Loucy (cell line): ENCODE results near the gene GSE1.

Source experiments
- H2AFZ ChIP-seq: fragments of 200-600 bp; sonication (generic); 2 replicates; pipeline ENCODE4 v1.6.0; 2016; ENCODE audit warnings: antibody characterized with exemption, mild to moderate bottlenecking, low read length, moderate library complexity
- H3F3A ChIP-seq: fragments of 200-600 bp; 2 replicates; pipeline ENCODE4 v1.6.0; 2016; ENCODE audit warnings: antibody characterized with exemption, low read depth, mild to moderate bottlenecking
- H3K27me3 ChIP-seq: fragments of 200-600 bp; sonication (generic); 2 replicates; pipeline ENCODE4 v1.6.1; 2014; ENCODE audit warnings: low read length, mild to moderate bottlenecking; ENCODE audit not compliant: insufficient read depth, poor library complexity, severe bottlenecking
- H3K36me3 ChIP-seq: fragments of 200-600 bp; sonication (generic); 2 replicates; pipeline ENCODE4 v1.6.1; 2016; ENCODE audit warnings: low read length; ENCODE audit not compliant: insufficient read depth
- H3K4me1 ChIP-seq: fragments of 200-600 bp; sonication (generic); 2 replicates; pipeline ENCODE4 v1.5.1; 2014; ENCODE audit warnings: low read length, mild to moderate bottlenecking; ENCODE audit not compliant: insufficient read depth, poor library complexity, severe bottlenecking
- H3K4me2 ChIP-seq: fragments of 200-600 bp; sonication (generic); 2 replicates; pipeline ENCODE4 v1.6.0; 2014; ENCODE audit warnings: antibody characterized with exemption, low read length, low read depth, mild to moderate bottlenecking; ENCODE audit not compliant: poor library complexity, severe bottlenecking
- H3K4me3 ChIP-seq: fragments of 200-600 bp; sonication (generic); 2 replicates; pipeline ENCODE4 v1.5.1; 2014; ENCODE audit warnings: low read length, mild to moderate bottlenecking, mixed read lengths; ENCODE audit not compliant: poor library complexity, severe bottlenecking
- H3K79me2 ChIP-seq: fragments of 200-600 bp; sonication (generic); 2 replicates; pipeline ENCODE4 v1.6.1; 2014; ENCODE audit warnings: low read length; ENCODE audit not compliant: insufficient read depth
- H3K9ac ChIP-seq: fragments of 200-600 bp; sonication (generic); 2 replicates; pipeline ENCODE4 v1.6.0; 2014; ENCODE audit warnings: mild to moderate bottlenecking, low read depth, low read length, moderate library complexity; ENCODE audit not compliant: poor library complexity, severe bottlenecking
- H3K9me2 ChIP-seq: fragments of 200-600 bp; sonication (generic); replicated peaks from 2 replicates; pipeline ENCODE4 v1.6.1; 2016; ENCODE audit warnings: low read depth, low read length, mixed read lengths
- H3K9me3 ChIP-seq: fragments of 200-600 bp; sonication (generic); 2 replicates; pipeline ENCODE4 v1.6.1; 2014; ENCODE audit warnings: mild to moderate bottlenecking, antibody characterized with exemption, low read length, low read depth; ENCODE audit not compliant: insufficient read depth
- H4K20me1 ChIP-seq: fragments of 200-600 bp; sonication (generic); 2 replicates; pipeline ENCODE4 v1.6.0; 2014; ENCODE audit warnings: antibody characterized with exemption, low read length, mild to moderate bottlenecking; ENCODE audit not compliant: insufficient read depth, poor library complexity, severe bottlenecking
- CTCF ChIP-seq: fragments of 200-600 bp; sonication (generic); conservative IDR thresholded peaks from 2 replicates; pipeline ENCODE4 v1.5.1; 2014; ENCODE audit warnings: mild to moderate bottlenecking, antibody characterized with exemption, low read length
- EZH2phosphoT487 ChIP-seq: fragments of 200-600 bp; IDR thresholded peaks from 2 replicates; pipeline ENCODE4 v1.6.1; 2018; ENCODE audit warnings: antibody characterized with exemption, mild to moderate bottlenecking, moderate library complexity, borderline replicate concordance

The GSE1 gene

GRCh38 chr16:85620374-85620773 lies 7.3 kb downstream of the GSE1 start:
- Histone ChIP-seq H3K9ac (no peak overlapping the region), H3K4me1 (peaks cover 46% of the 10 kb centered on the region), H3K36me3 (peaks cover 72% of the 10 kb centered on the region; the same call in 1 of the 2 replicates), H4K20me1 (peaks cover 98% of the 10 kb centered on the region), H3K9me2 (no peaks in the 10 kb centered on the region), H3F3A (no peaks in the 10 kb centered on the region), H3K4me3 (no peak overlapping the region), H3K79me2 (peaks cover 100% of the 10 kb centered on the region), H3K9me3 (no peaks in the 10 kb centered on the region), H3K4me2 (peak overlapping the region; percentile 20), H2AFZ (no peak overlapping the region), H3K27me3 (no peaks in the 10 kb centered on the region)
- TF ChIP-seq EZH2phosphoT487 (no peak), CTCF (no peak)

- Histone ChIP-seq H3K27me3 (no peaks in the 10 kb centered on the region), H3F3A (no peaks in the 10 kb centered on the region), H3K4me3 (no peak overlapping the region), H3K4me1 (peaks cover 33% of the 10 kb centered on the region), H3K9me2 (no peaks in the 10 kb centered on the region), H3K79me2 (peaks cover 100% of the 10 kb centered on the region), H3K9me3 (no peaks in the 10 kb centered on the region), H3K36me3 (peaks cover 78% of the 10 kb centered on the region; the same call in 1 of the 2 replicates), H2AFZ (no peak overlapping the region), H3K9ac (no peak overlapping the region), H4K20me1 (peaks cover 100% of the 10 kb centered on the region), H3K4me2 (peak overlapping the region; percentile 20)
- TF ChIP-seq EZH2phosphoT487: no peak
- TF ChIP-seq CTCF: no peak
Observed at GRCh38 chr16:85621698-85622428, 8.7 kb downstream of the GSE1 start.

- Histone ChIP-seq H3K9me3 (no peaks in the 10 kb centered on the region), H3K9me2 (no peaks in the 10 kb centered on the region), H3F3A (no peaks in the 10 kb centered on the region), H3K9ac (no peak overlapping the region), H3K4me1 (peaks cover 27% of the 10 kb centered on the region), H2AFZ (no peak overlapping the region), H3K27me3 (no peaks in the 10 kb centered on the region), H3K79me2 (peaks cover 100% of the 10 kb centered on the region), H3K4me3 (no peak overlapping the region), H3K4me2 (no peak overlapping the region), H3K36me3 (peaks cover 75% of the 10 kb centered on the region; the same call in 1 of the 2 replicates), H4K20me1 (peaks cover 100% of the 10 kb centered on the region)
- TF ChIP-seq EZH2phosphoT487: no peak
Observed at GRCh38 chr16:85622683-85623082, 9.6 kb downstream of the GSE1 start.

- TF ChIP-seq CTCF (no peak), EZH2phosphoT487 (no peak)
- no peaks in the 10 kb centered on the region for H3K9me2 ChIP-seq
- H3K4me3 ChIP-seq: no peak overlapping the region
- H3K27me3 ChIP-seq: no peaks in the 10 kb centered on the region
- H3K36me3 ChIP-seq: peaks cover 75% of the 10 kb centered on the region; the same call in 1 of the 2 replicates
- H4K20me1 ChIP-seq: peaks cover 100% of the 10 kb centered on the region
- H2AFZ ChIP-seq: no peak overlapping the region
- H3K79me2 ChIP-seq: peaks cover 100% of the 10 kb centered on the region
- no peaks in the 10 kb centered on the region for H3K9me3 ChIP-seq
- no peaks in the 10 kb centered on the region for H3F3A ChIP-seq
- H3K9ac ChIP-seq: no peak overlapping the region
- H3K4me2 ChIP-seq: no peak overlapping the region
- peaks cover 21% of the 10 kb centered on the region for H3K4me1 ChIP-seq
Observed at GRCh38 chr16:85623250-85623649, 10.1 kb downstream of the GSE1 start.
